Right renal pelvis (tissue), 4 donors: ENCODE results near the gene LRFN4. TPM values are rescaled to one million over a fixed set of nuclear protein-coding genes. Genes with fewer than 3 reads are reported as not detected.

Source experiments
- DNase-seq, 4 donors: peaks; one replicate each; pipeline ENCODE4 v3.0.0-alpha.2; 2013; ENCODE audit warnings: low read depth in 4 of 4, low spot score in 3 of 4, missing footprints in 1 of 4
- polyA plus RNA-seq, 4 donors: library from polyadenylated mRNA; unstranded; fragments of 120-200 nt; gene quantifications; one replicate each; pipeline ENCODE4 v1.2.1, GENCODE V29; 2013; ENCODE audit not compliant: insufficient read length in 4 of 4

The LRFN4 gene
- polyA plus RNA-seq, 4 donors = 12.7 to 28.6 (median 16.7) TPM

DNA sequence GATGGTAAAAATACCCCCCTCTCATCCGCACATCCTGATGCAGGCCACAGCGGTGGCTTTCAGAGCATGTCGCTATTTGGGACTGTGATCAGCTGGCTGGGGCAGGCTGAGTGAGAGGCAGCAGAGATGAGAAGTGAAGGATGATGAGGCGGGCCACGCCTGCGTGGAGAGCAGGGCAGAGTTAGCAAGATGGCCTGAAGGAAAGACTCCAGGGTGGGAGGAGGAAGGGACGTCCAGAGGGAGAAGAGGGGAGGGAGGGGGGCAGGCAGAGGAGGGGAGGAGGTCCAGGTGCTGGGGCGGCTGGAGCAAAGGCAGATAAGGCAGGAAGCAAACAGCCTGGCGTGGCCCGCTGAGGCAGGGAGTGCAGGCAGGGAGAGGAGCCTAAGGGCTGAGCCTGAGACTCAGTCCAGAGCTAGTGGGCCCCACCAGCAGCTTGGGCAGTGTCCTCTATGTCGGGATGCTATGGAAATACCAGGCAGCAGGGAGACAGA, 29.1 kb downstream of the LRFN4 start:
- no peak for DNase-seq

DNA sequence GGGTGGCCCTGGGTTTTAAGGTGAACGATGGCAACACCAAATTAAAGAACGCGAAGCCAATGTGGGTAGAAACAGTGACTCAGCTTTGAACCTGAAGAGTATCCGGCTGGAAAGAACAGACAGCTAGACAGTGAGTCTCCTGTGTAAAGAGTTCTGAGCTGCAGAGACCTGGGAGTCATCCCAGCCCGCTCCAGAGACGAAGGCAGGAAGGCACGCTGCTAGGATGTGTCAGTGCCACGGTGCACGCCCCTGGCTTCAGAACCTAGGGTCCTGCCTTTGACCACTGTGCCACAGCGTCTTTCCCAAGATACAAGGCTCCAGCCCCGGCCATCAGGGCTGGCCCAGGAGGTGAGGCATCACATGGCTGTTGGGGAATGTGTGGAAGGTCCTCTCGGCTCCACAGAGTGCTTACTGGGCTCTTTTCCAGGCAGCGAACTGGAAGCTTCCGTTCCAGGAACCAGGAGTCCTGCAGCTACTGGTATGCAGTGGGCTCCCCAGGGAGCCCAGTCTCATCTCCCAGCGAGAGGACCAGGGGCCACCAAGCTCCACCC, 29.9 kb downstream of the LRFN4 start:
- DNase-seq = no peak

DNA sequence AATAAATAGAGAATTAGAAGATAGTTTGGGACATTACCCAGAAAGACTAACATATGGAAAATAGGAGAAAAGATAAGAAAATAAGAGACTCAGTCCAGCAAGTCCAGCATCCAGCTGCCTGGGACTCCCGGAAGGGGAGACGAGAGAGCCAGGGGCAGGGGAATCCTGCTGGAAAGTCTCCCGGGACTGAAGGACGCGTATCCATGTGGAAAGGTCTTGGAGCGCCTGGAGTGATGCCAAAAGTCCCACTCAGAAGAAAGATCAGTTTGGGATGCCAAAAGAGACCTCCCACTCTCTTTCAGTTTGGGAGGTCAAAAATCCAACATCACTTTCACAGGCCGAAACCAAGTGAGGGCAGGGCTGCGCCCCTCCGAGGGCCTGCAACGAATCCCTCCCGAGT, 30.7 kb downstream of the LRFN4 start:
- DNase-seq = no peak

DNA sequence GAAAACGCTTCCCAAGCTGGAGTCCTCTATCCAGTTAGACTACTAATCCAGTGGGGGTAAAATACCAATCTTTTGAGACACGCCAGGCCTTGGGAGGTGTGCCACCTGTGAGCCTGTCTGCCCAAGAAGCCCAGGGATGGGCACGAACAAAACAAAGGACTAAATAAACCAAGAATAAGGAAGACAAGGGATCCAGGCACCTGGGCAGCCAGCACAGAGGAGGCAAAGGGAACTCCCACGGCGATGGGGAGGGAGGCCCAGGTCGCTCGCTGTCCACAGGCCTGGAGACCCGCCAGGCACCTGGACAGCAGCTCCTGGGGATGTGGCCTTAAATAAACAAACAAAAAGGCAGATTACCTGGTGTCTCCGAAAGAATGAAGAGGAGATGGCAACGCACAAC, 31.4 kb downstream of the LRFN4 start:
- no peak for DNase-seq

DNA sequence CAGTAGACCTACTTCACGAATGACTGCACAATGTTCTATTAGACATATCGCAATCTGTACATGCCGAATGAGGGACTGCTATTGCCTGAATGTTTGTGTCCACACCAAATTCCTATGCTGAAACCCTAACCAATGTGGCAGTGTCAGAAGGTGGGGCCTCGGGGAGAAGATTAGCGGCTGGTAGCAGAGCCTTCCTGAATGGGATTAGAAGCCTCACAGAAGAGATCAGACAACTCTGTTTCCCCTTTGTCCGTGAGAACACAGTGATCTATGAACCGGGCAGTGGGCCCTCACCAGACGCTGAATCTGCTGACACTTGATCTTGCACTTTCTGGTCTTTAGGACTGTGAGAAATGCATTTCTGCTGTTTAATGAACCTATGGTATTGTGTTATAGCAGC, 33.1 kb downstream of the LRFN4 start:
- DNase-seq = no peak

DNA sequence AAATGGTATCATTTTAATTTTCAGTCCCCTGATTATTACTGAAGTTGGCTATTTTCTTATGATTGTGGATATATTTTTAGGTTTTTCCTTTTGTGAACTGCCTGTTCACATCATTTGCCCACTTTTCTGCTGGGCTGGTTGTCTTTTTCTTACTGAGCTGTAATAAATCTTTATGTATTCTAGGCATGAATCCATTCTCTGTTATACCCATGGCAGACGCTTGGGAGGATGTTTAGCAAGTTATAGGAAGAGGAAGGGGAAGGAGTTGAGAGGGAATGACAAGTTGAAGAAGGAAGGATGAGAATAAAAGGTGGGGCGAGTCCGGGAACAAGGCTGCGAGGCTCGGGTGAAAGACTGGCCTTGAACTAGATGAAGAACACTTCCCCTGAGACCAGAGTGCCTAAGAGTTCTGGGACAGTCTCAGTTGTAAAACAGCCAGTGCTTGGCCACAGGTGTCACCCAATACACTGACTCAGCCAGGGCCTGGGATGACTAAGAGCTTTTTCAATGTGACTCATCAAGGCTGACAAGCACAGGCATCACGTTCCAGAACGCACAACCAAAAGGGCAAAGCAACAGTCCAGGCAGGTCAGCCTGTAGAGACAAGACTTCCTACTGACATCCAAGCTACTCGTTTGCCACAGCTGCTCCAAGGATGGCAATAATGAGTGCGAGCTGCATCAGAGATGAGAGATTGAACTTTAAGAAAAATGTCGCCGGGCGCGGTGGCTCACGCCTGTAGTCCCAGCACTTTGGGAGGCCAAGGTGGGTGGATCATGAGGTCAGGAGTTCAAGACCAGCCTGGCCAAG, 35.2 kb downstream of the LRFN4 start:
- no peak for DNase-seq

DNA sequence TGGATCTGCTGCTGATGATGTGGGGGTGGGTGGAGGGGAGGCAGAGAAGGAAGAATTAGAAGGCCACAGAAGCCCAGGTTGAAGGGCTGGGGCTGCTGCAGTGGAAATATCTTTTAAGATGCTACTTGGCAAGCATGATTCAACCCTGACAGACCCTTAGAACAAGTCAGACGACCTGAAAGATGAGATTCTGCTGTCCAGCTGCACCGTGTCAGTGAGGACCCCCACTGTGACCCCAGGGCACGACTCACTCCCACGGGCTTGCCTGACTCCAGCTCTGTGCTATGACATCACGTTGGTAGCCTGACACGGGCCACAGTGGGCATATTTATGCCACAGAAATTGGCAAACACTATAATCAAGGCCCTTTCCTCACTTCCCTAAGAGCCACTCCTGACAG, 36.0 kb downstream of the LRFN4 start:
- DNase-seq = no peak

DNA sequence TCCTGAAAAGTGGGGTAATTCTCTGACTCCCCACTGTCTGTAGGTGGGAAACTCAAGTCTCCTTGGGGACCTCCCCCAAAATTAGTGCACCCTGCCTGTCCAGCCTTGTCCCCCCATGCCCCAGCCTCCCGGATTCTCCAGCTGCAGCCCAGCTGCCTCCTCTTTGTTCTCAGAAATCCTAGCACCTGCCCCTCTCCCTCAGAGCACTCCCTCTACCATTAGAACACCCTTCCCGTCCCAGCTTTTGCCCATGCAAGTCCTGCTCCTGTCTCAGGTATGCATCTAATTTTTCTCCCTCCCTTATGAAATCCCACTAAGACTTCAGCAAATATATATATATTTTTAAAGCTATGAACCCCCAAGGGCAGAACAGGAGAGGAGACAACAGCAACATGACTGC, 37.3 kb downstream of the LRFN4 start:
- DNase-seq = no peak

DNA sequence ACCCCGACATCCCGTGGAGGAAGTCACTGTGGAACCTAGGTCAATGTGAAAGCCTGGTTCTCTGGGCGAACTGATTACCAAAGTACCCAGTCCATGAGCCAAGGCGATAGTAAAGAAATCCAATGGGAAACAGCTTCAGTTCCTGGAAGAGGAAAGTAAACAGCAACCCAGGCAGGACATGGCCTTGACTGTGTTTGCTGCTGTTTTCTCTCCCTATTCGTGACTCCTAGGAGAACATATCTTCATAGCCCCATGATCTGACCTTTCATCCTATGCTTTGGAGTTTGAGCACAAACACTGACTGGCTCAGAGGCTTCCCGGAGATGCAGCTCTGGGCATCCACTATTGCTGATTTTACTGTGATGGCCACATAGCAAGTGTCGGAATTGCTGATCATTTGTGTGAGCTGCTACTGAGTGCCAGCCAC, 45.1 kb downstream of the LRFN4 start:
- DNase-seq = no peak

DNA sequence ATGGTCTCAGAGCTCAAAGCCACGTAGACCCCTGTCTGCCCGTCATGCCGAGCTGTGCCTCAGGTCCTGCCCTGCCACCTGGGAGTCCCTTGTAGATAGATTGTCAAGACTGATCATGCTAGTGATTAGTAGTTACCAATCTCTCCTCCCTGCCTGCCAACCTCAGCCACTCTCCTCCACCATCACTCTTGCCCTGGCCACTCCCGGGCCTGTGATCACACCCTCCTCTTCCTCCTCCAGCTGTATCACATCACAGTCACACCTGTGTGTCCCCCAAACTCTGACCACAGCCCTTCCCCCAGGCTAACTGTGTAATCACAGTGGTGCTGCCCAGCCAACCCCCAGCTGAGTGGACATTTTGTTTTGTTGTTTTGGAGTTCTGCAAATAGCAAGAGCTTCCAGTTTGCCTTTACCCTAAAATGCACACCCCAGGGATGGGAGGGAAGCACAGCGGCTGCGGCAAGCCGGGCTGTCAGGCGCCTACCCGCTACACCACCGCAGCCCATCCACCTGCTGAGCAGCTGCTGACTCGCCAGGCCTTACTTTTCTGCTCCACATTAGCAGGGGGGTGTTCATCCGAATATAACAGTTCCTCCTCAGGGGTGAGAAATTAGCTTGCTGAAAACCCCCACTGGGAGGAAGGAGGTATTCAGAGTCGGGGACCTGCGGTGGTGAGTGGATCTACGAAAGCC, 45.8 kb downstream of the LRFN4 start:
- no peak for DNase-seq

DNA sequence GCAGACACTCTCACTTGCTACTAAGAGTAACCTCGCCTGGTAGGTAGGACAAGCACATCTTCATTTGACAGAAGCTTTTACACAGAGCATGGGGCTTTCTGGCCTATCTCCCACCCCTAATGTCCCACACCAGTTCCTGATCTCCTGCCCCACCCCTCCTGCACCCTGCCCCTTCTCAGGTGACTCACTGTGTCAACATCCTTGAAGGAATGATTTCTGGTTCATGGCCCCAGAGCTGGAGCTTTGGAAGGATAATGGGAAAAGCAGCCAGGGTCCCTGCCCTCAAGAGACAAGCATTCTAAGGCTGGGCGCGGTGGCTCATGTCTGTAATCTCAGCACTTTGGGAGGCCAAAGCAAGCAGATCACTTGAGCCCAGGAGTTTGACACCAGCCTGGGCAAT, 47.2 kb downstream of the LRFN4 start:
- DNase-seq = no peak

DNA sequence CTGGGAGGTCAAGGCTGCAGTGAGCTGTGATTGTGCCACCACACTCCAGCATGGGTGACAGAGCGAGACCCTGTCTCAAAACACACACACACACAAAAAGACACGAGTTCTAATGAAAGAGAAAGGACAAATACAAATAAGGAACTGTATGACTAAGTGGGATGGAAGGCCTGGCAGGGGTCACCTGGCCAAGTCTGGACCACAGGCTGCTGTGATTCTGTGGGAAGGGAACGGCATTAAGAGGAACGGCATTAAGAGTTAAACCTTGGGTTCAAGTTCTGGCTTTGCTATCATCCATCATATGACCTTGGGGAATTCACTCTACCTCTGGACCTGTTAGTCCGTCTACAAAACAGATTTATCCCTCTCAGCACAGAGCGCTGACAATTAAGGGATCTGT, 47.7 kb downstream of the LRFN4 start:
- no peak for DNase-seq

DNA sequence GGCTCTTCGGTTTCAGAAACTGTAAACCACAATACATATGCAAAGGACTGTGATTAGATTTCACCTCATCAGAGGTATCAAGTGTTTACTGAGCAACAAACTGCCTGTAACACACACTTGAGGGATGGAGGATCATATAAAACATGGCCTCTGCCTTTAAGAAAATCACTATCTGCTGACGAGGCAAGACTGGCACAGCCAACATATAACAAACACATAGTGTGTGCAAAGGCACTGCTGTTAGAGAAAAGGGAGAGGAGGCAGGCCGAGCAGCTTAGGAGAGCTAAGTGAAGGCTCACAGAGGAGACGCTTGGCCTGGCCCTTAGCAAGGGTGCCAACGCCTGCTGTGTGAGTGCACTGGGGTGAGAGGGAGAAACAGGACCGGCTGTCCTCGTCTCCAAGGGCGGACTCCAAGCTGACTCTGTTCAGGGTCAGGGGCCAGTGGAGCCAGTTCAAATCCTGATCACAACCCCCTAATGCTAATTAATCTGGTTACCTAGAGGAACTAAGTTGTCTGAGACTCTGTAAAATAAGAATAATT, 48.2 kb downstream of the LRFN4 start:
- DNase-seq = no peak

DNA sequence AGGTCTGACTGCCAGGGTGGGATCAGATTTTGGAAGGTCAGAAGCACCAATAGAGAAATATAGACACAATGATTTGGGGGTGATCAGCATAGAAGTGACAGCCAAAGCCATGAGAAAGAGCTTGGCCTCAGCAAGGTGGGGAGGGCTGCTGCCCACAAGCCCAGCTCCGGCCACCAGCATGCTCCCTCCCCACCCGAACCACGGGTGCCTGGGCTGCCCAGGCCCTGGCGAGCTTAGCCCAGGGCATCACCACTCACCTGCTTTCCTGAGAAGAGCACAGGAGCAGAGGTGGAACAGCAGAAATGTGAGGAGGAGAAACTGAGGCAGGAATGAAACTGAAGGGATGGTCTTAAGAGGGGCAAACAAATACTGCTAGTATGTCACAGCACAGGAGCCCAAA, 48.8 kb downstream of the LRFN4 start:
- DNase-seq = no peak

DNA sequence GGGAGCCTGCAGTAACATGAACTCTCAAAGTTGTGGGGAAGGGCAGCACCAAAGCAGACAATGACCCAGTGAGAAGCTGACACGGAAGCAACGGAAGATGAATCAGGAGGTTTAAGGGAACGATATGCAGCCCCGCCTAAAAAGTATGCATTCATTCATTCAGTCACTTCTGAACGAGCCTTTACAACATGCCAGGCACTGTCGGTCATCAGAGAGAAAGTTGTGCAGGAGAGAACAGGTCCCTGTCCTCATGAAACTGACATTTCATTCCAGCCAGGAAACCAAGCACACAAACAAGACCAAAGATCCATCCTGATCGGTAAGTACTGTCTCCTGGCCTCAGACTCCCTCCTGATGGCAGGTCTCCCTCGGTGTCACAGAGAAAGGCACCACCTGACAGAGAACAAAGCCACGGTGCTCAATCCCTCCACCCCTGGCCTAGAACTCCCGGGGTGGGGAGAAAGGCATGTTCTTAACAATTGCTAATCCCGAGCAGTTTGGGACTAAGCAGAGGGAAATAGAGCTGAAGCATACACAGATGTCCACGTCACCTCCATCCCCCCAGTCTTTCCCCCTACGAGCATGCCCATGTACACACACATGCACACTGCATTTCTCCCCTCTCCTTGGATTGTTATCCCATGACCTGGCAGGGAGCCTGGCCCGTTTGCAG, 49.3 kb downstream of the LRFN4 start:
- no peak for DNase-seq

DNA sequence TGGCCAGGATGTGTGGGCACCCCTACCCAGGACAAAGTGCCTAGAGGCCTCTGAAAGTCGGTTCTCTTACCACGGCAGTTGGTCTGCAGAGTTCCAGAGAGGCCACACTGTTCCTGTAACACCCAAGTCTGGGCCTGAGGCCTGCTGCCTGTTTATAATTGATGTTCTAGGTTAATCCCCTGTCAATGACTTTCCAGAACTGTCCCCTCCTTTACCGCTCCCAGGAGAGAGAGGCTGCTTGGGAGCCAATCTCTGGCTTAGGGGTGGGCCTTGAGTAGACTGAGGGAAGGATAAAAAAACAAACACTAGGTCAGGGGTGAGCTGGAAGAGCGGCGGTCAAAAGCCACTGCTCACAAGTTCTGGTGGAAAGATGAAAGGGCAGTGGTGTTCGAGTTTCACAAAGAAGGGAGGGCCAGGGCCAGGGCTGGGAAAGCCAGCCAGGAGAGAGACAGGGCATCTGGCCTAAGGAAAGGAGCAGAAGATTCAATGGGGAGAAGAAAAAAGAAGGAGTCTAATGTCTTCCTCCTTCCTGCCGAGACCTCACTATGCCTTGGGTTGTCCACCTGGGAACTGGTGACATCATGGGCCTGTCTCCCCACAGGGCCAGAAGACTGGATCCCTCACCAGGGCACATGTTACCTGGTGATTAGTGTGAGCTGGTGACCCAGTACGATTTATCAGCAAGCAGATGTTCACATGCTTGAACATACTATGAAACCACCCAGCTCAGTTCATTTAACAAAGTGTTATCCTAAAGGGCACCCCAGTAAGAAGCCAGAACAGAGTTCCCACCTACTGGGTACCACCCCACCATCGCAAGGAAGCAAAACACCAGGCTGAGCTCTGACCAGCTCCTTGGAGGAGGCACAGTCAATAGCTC, 51.1 kb downstream of the LRFN4 start:
- DNase-seq = no peak

DNA sequence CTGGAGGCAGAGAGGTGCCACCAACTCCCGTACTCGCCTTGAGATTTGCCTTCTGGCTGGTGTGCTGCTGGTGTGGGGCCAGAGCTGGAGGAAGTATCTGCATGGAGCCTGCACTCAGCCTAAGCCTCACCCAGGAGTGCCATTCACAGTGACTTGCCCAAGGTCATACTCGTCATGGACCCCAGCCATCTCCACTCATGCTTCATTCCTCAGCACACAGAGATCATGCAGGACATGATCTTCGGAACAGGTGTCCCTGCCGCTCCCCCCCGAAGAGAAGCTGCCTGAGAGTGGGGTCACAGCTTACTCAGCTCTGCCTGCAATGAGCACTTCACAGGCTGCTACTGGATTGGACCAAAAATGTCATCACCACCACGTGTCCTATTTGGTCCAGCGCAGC, 52.3 kb downstream of the LRFN4 start:
- DNase-seq = no peak

DNA sequence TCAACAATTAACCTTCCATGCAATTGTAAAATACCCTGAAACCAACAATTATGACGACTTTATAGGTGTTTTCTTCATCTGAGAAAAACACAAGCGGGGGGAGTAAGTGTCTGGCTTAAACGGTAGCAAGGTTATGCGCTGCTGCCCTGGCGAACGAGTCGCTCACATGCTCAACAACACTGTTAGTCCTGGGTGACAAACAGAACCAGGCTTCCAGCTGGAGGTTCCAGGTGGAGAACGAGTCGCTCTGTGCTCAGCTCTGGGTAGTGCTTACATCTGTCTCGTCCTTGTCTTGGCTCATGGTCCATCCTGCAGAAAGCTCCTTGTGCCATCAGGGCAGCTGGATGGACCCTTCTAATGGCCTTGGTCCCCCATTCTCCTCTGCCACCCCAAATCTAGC, 53.2 kb downstream of the LRFN4 start:
- no peak for DNase-seq
